ENCODE measurements around the gene HGS.
A peak's percentile ranks its signal among the peaks of the same experiment; 100 is the strongest.
"Not testable (repeated sequence)": the region's sequence is repeated elsewhere in the genome, so short reads cannot be mapped to it uniquely, and the experiment has no call there.

HGS gene

GRCh38 chr17:81735264-81736102, 51.7 kb downstream of the HGS start:
- DNase-seq (ENCODE audit: insufficient read length, low spot score) (no peak), FAIRE-seq (peak; percentile 74)
- TF ChIP-seq SPI1 (IDR thresholded peaks at IDR 0.05; ENCODE audit: low read depth, low read length): peak; percentile 75
- no peak for TF ChIP-seq POU2F2 (IDR thresholded peaks at IDR 0.05; ENCODE audit: low read depth, low read length)
- TF ChIP-seq TAF1 (IDR thresholded peaks at IDR 0.05; ENCODE audit: low read depth, low read length): no peak
- TF ChIP-seq PAX5 (IDR thresholded peaks at IDR 0.05; ENCODE audit: insufficient read depth, low read length, severe bottlenecking): no peak
- TF ChIP-seq POLR2A (IDR thresholded peaks at IDR 0.05; ENCODE audit: low read depth, low read length): no peak
- no peak for TF ChIP-seq POLR2AphosphoS5 (IDR thresholded peaks at IDR 0.05; ENCODE audit: low read depth, low read length)

GRCh38 chr17:81737947-81738800, 54.4 kb downstream of the HGS start:
- DNase-seq (ENCODE audit: insufficient read length, low spot score): no peak
- no peak for TF ChIP-seq POLR2AphosphoS5 (IDR thresholded peaks at IDR 0.05; ENCODE audit: low read depth, low read length)
- TF ChIP-seq POU2F2 (IDR thresholded peaks at IDR 0.05; ENCODE audit: low read depth, low read length): no peak
- TF ChIP-seq TAF1 (IDR thresholded peaks at IDR 0.05; ENCODE audit: low read depth, low read length): no peak
- no peak for TF ChIP-seq PAX5 (IDR thresholded peaks at IDR 0.05; ENCODE audit: insufficient read depth, low read length, severe bottlenecking)
- TF ChIP-seq SPI1 (IDR thresholded peaks at IDR 0.05; ENCODE audit: low read depth, low read length): no peak
- no peak for TF ChIP-seq POLR2A (IDR thresholded peaks at IDR 0.05; ENCODE audit: low read depth, low read length)
- FAIRE-seq: no peak

- FAIRE-seq (no peak), DNase-seq (ENCODE audit: insufficient read length, low spot score) (no peak)
- TF ChIP-seq SPI1 (IDR thresholded peaks at IDR 0.05; ENCODE audit: low read depth, low read length) (no peak), POLR2AphosphoS5 (IDR thresholded peaks at IDR 0.05; ENCODE audit: low read depth, low read length) (no peak), POU2F2 (IDR thresholded peaks at IDR 0.05; ENCODE audit: low read depth, low read length) (no peak), POLR2A (IDR thresholded peaks at IDR 0.05; ENCODE audit: low read depth, low read length) (no peak), PAX5 (IDR thresholded peaks at IDR 0.05; ENCODE audit: insufficient read depth, low read length, severe bottlenecking) (no peak), TAF1 (IDR thresholded peaks at IDR 0.05; ENCODE audit: low read depth, low read length) (no peak)
Measured at GRCh38 chr17:81738801-81739393, 55.1 kb downstream of the HGS start.

- not testable (repeated sequence) for DNase-seq (ENCODE audit: insufficient read length, low spot score); FAIRE-seq
Measured at GRCh38 chr17:81739593-81739992, 55.8 kb downstream of the HGS start.

- no peak for FAIRE-seq
- no peak for TF ChIP-seq POU2F2 (IDR thresholded peaks at IDR 0.05; ENCODE audit: low read depth, low read length)
- TF ChIP-seq TAF1 (IDR thresholded peaks at IDR 0.05; ENCODE audit: low read depth, low read length): no peak
- TF ChIP-seq PAX5 (IDR thresholded peaks at IDR 0.05; ENCODE audit: insufficient read depth, low read length, severe bottlenecking): no peak
- no peak for TF ChIP-seq POLR2A (IDR thresholded peaks at IDR 0.05; ENCODE audit: low read depth, low read length)
- no peak for TF ChIP-seq POLR2AphosphoS5 (IDR thresholded peaks at IDR 0.05; ENCODE audit: low read depth, low read length)
- no peak for TF ChIP-seq SPI1 (IDR thresholded peaks at IDR 0.05; ENCODE audit: low read depth, low read length)
- DNase-seq (ENCODE audit: insufficient read length, low spot score): no peak
Measured at GRCh38 chr17:81740395-81740961, 56.7 kb downstream of the HGS start.

GRCh38 chr17:81741049-81741593, 57.3 kb downstream of the HGS start:
- no peak for DNase-seq (ENCODE audit: insufficient read length, low spot score)
- TF ChIP-seq POLR2AphosphoS5 (IDR thresholded peaks at IDR 0.05; ENCODE audit: low read depth, low read length) (no peak), PAX5 (IDR thresholded peaks at IDR 0.05; ENCODE audit: insufficient read depth, low read length, severe bottlenecking) (no peak), POLR2A (IDR thresholded peaks at IDR 0.05; ENCODE audit: low read depth, low read length) (no peak), SPI1 (IDR thresholded peaks at IDR 0.05; ENCODE audit: low read depth, low read length) (no peak), POU2F2 (IDR thresholded peaks at IDR 0.05; ENCODE audit: low read depth, low read length) (no peak), TAF1 (IDR thresholded peaks at IDR 0.05; ENCODE audit: low read depth, low read length) (no peak)
- no peak for FAIRE-seq

- DNase-seq (ENCODE audit: insufficient read length, low spot score) (no peak), FAIRE-seq (no peak)
- TF ChIP-seq PAX5 (IDR thresholded peaks at IDR 0.05; ENCODE audit: insufficient read depth, low read length, severe bottlenecking) (no peak), SPI1 (IDR thresholded peaks at IDR 0.05; ENCODE audit: low read depth, low read length) (no peak), POLR2A (IDR thresholded peaks at IDR 0.05; ENCODE audit: low read depth, low read length) (no peak), POU2F2 (IDR thresholded peaks at IDR 0.05; ENCODE audit: low read depth, low read length) (no peak), TAF1 (IDR thresholded peaks at IDR 0.05; ENCODE audit: low read depth, low read length) (no peak), POLR2AphosphoS5 (IDR thresholded peaks at IDR 0.05; ENCODE audit: low read depth, low read length) (no peak)
Measured at GRCh38 chr17:81741594-81742452, 58.0 kb downstream of the HGS start.
